ENCODE data around the gene ASB13. TPM values are rescaled to one million over a fixed set of nuclear protein-coding genes. Genes with fewer than 3 reads are reported as not detected.

ASB13 gene
- polyA plus RNA-seq, 1 donor from 2014 or later, result 5.6 TPM

- Histone ChIP-seq H3K4me2 (ENCODE audit: low read length) (no peak overlapping the region), H4K20me1 (ENCODE audit: insufficient read depth) (no peaks in the 10 kb centered on the region), H3K4me3 (ENCODE audit: low read length) (no peak overlapping the region), H2AFZ (ENCODE audit: low read depth, low read length) (no peak overlapping the region), H3K9me3 (ENCODE audit: low read length) (no peaks in the 10 kb centered on the region), H3K27ac (ENCODE audit: low read length) (no peak overlapping the region), H3K27me3 (ENCODE audit: insufficient read depth, low read depth, low read length) (peaks cover 20% of the 10 kb centered on the region), H3K36me3 (ENCODE audit: insufficient read depth, low read length) (no peaks in the 10 kb centered on the region), H3K9ac (ENCODE audit: low read length) (no peak overlapping the region), H3K9me2 (ENCODE audit: insufficient read depth, low read length) (no peaks in the 10 kb centered on the region), H3F3A (ENCODE audit: insufficient read depth, low read length, poor library complexity, severe bottlenecking) (no peaks in the 10 kb centered on the region), H3K79me2 (replicated peaks; ENCODE audit: insufficient read depth, low read length) (no peaks in the 10 kb centered on the region)
- TF ChIP-seq TAF1 (IDR thresholded peaks at IDR 0.05; ENCODE audit: low read depth) (no peak), POLR2AphosphoS5 (IDR thresholded peaks at IDR 0.05) (no peak), MXI1 (conservative IDR thresholded peaks at IDR 0.05; ENCODE audit: poor library complexity, severe bottlenecking) (no peak), REST (IDR thresholded peaks at IDR 0.05; ENCODE audit: borderline replicate concordance) (no peak), CTCF (IDR thresholded peaks at IDR 0.05; ENCODE audit: poor library complexity, severe bottlenecking) (no peak)
Measured at GRCh38 chr10:5662708-5663579, 3.5 kb downstream of the ASB13 start.

- Histone ChIP-seq H2AFZ (ENCODE audit: low read depth, low read length) (no peak overlapping the region), H3K36me3 (ENCODE audit: insufficient read depth, low read length) (no peaks in the 10 kb centered on the region), H4K20me1 (ENCODE audit: insufficient read depth) (no peaks in the 10 kb centered on the region), H3K4me3 (ENCODE audit: low read length) (no peak overlapping the region), H3F3A (ENCODE audit: insufficient read depth, low read length, poor library complexity, severe bottlenecking) (no peaks in the 10 kb centered on the region), H3K79me2 (replicated peaks; ENCODE audit: insufficient read depth, low read length) (no peaks in the 10 kb centered on the region), H3K4me2 (ENCODE audit: low read length) (no peak overlapping the region), H3K9me3 (ENCODE audit: low read length) (no peaks in the 10 kb centered on the region), H3K9ac (ENCODE audit: low read length) (no peak overlapping the region), H3K9me2 (ENCODE audit: insufficient read depth, low read length) (no peaks in the 10 kb centered on the region), H3K27ac (ENCODE audit: low read length) (no peak overlapping the region), H3K27me3 (ENCODE audit: insufficient read depth, low read depth, low read length) (peaks cover 7% of the 10 kb centered on the region)
- TF ChIP-seq RAD21 (conservative IDR thresholded peaks at IDR 0.05), result no peak
- no peak for TF ChIP-seq CTCF (IDR thresholded peaks at IDR 0.05; ENCODE audit: poor library complexity, severe bottlenecking)
- no peak for TF ChIP-seq EZH2 (IDR thresholded peaks at IDR 0.05; ENCODE audit: borderline replicate concordance, insufficient read depth, low read length, poor library complexity, severe bottlenecking)
- no peak for TF ChIP-seq POLR2AphosphoS5 (IDR thresholded peaks at IDR 0.05)
- no peak for TF ChIP-seq MXI1 (conservative IDR thresholded peaks at IDR 0.05; ENCODE audit: poor library complexity, severe bottlenecking)
- no peak for TF ChIP-seq TAF1 (IDR thresholded peaks at IDR 0.05; ENCODE audit: low read depth)
- no peak for TF ChIP-seq SMC3 (conservative IDR thresholded peaks at IDR 0.05; ENCODE audit: poor library complexity)
- TF ChIP-seq EP300 (conservative IDR thresholded peaks at IDR 0.05; ENCODE audit: poor library complexity, severe bottlenecking), result no peak
- no peak for TF ChIP-seq REST (IDR thresholded peaks at IDR 0.05; ENCODE audit: borderline replicate concordance)
Measured at GRCh38 chr10:5661043-5661442, 5.4 kb downstream of the ASB13 start.
